Psoas muscle (tissue), 8 donors: ENCODE measurements around the gene LRRC10B. TPM values are rescaled to one million over a fixed set of nuclear protein-coding genes. Genes with fewer than 3 reads are reported as not detected.

Experiments
- ATAC-seq, 4 donors: fragments of 200-7000 bp; cut with Tn5 transposase; one replicate each; pipeline ENCODE4 v1.9.1; 2020; ENCODE audit warnings: moderate library complexity in 3 of 4, mild to moderate bottlenecking in 2 of 4
- DNase-seq, 2 donors: peaks; one replicate each; pipeline ENCODE4 v3.0.0-alpha.2; 2020
- H3K27ac ChIP-seq: fragments of 200-600 bp; one replicate; pipeline ENCODE4 v1.8.0; 2022
- H3K27me3 ChIP-seq, 3 donors: fragments of 200-600 bp in 1 of 3; one replicate each; pipeline versions ENCODE4 v1.6.1 to v1.8.0; 2013 to 2022; ENCODE audit warnings: low read length in 2 of 3, mild to moderate bottlenecking in 2 of 3, moderate library complexity in 1 of 3; ENCODE audit not compliant: insufficient read depth in 3 of 3
- H3K36me3 ChIP-seq, 2 donors: fragments of 200-600 bp in 1 of 2; one replicate each; pipeline versions ENCODE4 v1.6.1 to v1.8.0; 2013 to 2022; ENCODE audit warnings: low read depth in 1 of 2, mild to moderate bottlenecking in 1 of 2, moderate library complexity in 1 of 2; ENCODE audit not compliant: insufficient read depth in 1 of 2
- H3K4me1 ChIP-seq: fragments of 200-600 bp; one replicate; pipeline ENCODE4 v1.8.0; 2022
- H3K4me3 ChIP-seq: fragments of 200-600 bp; one replicate; pipeline ENCODE4 v1.8.0; 2022; ENCODE audit warnings: mild to moderate bottlenecking
- H3K9me3 ChIP-seq: fragments of 200-600 bp; one replicate; pipeline ENCODE4 v1.8.0; 2022
- WGBS, 3 donors: extraction: QIAGEN DNeasy Blood & Tissue Kit; methylation state at CpG; one replicate each; pipeline versions ENCODE4 v1.1.6 to v1.1.7; 2013; 5-methylcytosine and 5-hydroxymethylcytosine counted together
- intact Hi-C, 2 donors: fragments of 100-400 bp; cut with DNase I; formaldehyde crosslinking; loops; one replicate each; pipeline versions ENCODE4 v1.11.0 to v1.14.2; 2022
- polyA plus RNA-seq, 3 donors: library from polyadenylated mRNA; stranded (reverse); fragments of 200-250 nt; gene quantifications; one replicate each; pipeline ENCODE4 v1.2.3, GENCODE V29; 2013
- total RNA-seq, 4 donors: library from RNA; stranded (reverse); fragmentation: NEBNext Ultra II Directional in 2 of 4; extraction: Animal tissue kit (Norgen Biotek cat#: 25700) in 2 of 4; gene quantifications; one replicate each; pipeline versions ENCODE4 v1.2.1 to v1.2.4, GENCODE V29; 2021 to 2023
- TF ChIP-seq, protein P1 (sequence below): fragments of 200-600 bp; IDR thresholded peaks from one replicate; pipeline ENCODE4 v1.8.0; 2022; ENCODE audit warnings: antibody characterized with exemption
- donor health status: healthy with polysubstance abuse.
- donor health status: DM: no; HTN: no; CAD: no; lungs with moderate emphysema.
- donor health status: Bipolar disorder and iron deficiency.
- donor health status: healthy.
- donor health status: DM: yes; HTN: yes; CAD: no.
- donor health status: DM: no; HTN: no; CAD: no.
- donor health status: DM: no; HTN: no; CAD: no.
- donor health status: DM: yes; HTN: yes; CAD: no.

Gene LRRC10B
- total and polyA plus RNA-seq, 7 donors: 0.24 to 2.1 (median 0.52) TPM; not detected in 1

- DNase-seq (no peak), ATAC-seq (no peak)
- Histone ChIP-seq H3K4me3 (no peak overlapping the region), H3K4me1 (peaks cover 5% of the 10 kb centered on the region), H3K27ac (no peak overlapping the region), H3K9me3 (no peaks in the 10 kb centered on the region), H3K36me3 (no peaks in the 10 kb centered on the region), H3K27me3 (peaks cover 0 to 4% (median 2%) of the 10 kb centered on the region in 3 donors)
- TF ChIP-seq, protein P1, sequence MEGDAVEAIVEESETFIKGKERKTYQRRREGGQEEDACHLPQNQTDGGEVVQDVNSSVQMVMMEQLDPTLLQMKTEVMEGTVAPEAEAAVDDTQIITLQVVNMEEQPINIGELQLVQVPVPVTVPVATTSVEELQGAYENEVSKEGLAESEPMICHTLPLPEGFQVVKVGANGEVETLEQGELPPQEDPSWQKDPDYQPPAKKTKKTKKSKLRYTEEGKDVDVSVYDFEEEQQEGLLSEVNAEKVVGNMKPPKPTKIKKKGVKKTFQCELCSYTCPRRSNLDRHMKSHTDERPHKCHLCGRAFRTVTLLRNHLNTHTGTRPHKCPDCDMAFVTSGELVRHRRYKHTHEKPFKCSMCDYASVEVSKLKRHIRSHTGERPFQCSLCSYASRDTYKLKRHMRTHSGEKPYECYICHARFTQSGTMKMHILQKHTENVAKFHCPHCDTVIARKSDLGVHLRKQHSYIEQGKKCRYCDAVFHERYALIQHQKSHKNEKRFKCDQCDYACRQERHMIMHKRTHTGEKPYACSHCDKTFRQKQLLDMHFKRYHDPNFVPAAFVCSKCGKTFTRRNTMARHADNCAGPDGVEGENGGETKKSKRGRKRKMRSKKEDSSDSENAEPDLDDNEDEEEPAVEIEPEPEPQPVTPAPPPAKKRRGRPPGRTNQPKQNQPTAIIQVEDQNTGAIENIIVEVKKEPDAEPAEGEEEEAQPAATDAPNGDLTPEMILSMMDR: no peak
- 94 to 95% (median 95%) methylated on average over 29 to 32 of the region's 32 CpGs for whole genome bisulfite sequencing, 3 donors
- intact Hi-C loops: no loop called here
Measured at GRCh38 chr11:61545921-61546320, 37.4 kb downstream of the LRRC10B start.

DNA sequence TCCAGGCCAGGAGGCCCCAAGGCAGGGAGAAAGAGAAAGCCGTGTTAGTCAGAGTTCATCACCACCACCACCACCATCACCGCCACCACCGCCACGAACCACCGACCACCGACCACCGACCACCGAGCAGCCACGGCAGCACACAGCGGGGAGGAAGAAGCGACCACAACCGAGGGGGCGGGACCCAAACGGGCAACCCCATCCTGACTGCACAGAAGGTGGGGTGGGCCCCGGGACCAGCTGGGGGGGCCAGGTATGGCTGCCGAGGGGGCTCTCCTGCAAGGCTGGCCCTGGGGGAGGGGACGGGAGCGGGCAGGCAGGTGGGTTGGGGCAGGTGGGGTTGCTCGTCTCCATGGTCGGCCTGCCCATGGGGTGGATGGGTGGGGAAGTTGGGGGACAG lies 38.1 kb downstream of the LRRC10B start:
- TF ChIP-seq, protein P1: no peak
- DNase-seq: no peak
- Histone ChIP-seq H3K27ac (no peak overlapping the region), H3K4me3 (no peak overlapping the region), H3K4me1 (peaks cover 5% of the 10 kb centered on the region), H3K27me3 (peaks cover 0 to 10% (median 2%) of the 10 kb centered on the region in 3 donors), H3K36me3 (no peaks in the 10 kb centered on the region), H3K9me3 (no peaks in the 10 kb centered on the region)
- 53 to 60% (median 58%) methylated on average over 18 to 20 of the region's 20 CpGs for WGBS, 3 donors
- intact Hi-C loops: no loop called here
- no peak for ATAC-seq

DNA sequence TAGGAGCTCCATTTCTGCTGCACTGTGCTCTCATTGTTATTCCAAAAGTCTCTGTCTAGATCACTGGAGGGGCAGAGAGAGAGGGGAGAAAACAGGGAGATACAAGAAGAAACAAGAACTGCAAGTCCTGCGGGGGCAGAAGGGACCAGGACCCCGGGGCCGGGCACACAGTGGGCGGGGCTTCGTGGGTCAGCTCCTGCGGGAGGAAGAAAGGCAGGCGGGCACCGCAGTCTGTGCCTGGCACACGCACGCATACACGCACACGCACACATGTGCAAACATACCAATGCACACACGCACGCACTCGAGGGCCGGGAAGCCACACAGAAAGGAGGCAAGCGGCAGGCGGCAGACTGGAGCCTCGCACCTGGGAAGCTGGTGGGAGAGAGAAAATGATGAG lies 38.7 kb downstream of the LRRC10B start:
- Histone ChIP-seq H3K36me3 (no peaks in the 10 kb centered on the region), H3K9me3 (no peaks in the 10 kb centered on the region), H3K27me3 (peaks cover 0 to 12% (median 2%) of the 10 kb centered on the region in 3 donors), H3K4me1 (no peaks in the 10 kb centered on the region), H3K27ac (no peak overlapping the region), H3K4me3 (no peak overlapping the region)
- ATAC-seq (no peak), DNase-seq (no peak)
- WGBS, 3 donors: 79 to 81% (median 80%) methylated on average over 19 of the region's 19 CpGs
- intact Hi-C loops: no loop called here
- TF ChIP-seq, protein P1: no peak

DNA sequence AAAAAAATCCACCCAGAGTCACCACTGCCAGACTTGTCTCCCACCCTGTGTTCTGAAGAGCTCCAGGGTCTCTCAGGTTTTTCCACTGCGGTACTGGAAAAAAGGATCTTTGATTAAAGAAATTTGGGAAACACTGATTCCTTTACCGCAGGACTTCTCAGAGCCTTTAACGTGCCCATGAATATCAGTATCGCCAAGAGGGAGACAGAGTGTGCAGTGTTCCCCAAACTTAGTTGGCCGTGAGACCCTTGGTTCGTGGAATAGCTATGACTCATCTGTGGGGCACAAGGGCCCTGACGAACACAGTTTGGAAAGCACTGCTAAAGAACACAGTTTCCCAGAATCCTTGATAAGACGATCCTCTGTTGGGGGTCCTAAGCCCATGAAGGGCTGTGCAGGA lies 40.6 kb downstream of the LRRC10B start:
- WGBS, 3 donors: 77 to 83% (median 78%) methylated on average over 8 of the region's 8 CpGs
- Histone ChIP-seq H3K9me3 (no peaks in the 10 kb centered on the region), H3K4me3 (no peak overlapping the region), H3K4me1 (no peaks in the 10 kb centered on the region), H3K27me3 (peaks cover 0 to 22% (median 8%) of the 10 kb centered on the region in 3 donors), H3K27ac (no peak overlapping the region), H3K36me3 (no peaks in the 10 kb centered on the region)
- TF ChIP-seq, protein P1: no peak
- intact Hi-C loops: no loop called here
- DNase-seq (no peak), ATAC-seq (no peak)
